ENCODE data around the gene CCDC167. TPM values are rescaled to one million over a fixed set of nuclear protein-coding genes. Genes with fewer than 3 reads are reported as not detected.

CCDC167 gene
- total RNA-seq, 1 donor from 2014 or later, result 73.3 TPM

DNA sequence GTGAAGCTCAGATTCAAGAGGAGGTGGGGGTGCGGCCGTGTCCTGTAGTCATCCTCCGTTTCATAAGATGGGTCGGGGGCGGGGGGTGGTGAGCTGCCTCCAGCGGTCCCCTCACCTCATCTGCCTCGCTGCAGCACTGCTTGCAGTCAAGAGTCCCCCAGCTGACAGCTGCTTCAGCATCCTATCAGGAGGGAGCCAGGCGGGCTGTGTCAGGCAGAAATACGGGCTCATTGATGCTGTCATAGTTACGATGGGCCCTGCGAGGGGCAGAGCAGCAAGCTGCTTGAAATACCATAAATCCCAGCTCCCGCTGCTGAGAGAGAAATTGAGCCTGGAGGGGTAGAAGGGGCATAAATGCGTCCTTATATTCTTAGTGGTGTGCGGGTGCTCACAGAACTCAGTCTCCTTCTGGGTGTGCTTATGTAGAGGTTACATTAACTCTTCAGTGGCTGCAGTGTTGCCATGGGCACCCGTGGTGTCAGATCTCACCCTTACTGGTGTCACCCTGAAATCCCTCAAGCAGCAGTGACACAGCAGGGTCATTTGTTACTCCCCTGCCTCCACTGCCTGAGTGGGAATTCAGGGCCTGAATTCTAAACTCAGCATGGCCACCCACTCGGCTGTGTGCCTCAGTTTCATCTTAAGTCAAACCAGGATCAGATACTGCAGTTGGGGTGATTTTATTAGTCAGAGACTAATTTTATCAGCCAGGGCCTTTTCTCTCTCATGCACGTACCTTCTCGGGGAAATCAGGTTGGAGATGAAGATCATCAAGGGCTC, 21.8 kb downstream of the CCDC167 start:
- intact Hi-C loops (cut with micrococcal nuclease), result no loop called here

DNA sequence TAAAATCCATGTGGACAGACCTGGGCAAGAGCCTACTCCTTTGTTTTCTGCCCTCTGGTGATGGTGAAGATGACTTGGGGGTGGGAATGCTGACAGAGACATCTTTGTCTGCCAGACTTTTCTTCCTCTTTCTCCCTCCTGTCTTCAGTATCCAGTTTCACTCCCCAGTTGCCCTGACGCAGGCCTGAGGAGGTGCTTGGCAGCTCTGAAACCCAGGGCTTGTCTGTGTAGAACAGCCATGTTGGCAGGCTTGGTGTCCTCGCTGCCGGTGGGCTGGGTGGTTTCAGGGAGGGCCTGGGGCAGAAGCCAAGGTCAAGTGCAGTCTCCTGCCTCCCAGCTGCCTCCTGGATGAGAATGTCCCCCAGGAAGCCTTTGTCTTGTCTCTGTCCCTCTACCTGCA, 22.5 kb downstream of the CCDC167 start:
- intact Hi-C loops (cut with micrococcal nuclease), result no loop called here

DNA sequence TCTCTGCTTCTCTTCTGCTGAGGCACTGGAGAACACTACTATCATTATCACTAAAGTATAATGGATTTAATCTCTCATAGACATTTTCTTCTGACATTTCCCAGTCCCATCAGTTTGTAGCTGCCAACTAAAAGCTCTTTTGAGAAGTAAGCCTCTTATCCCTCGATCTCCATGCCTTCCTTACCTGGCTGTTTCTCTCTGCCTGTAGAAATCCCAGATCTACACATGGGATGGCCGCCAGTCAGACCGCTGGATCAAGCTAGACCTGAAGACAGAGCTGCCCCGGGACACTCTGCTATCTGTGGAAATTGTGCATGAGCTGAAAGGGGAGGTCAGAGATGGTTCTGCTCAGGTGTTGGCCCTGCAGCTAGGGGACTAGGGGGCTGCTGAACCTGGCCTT, 25.4 kb downstream of the CCDC167 start:
- intact Hi-C loops (cut with micrococcal nuclease), result no loop called here

DNA sequence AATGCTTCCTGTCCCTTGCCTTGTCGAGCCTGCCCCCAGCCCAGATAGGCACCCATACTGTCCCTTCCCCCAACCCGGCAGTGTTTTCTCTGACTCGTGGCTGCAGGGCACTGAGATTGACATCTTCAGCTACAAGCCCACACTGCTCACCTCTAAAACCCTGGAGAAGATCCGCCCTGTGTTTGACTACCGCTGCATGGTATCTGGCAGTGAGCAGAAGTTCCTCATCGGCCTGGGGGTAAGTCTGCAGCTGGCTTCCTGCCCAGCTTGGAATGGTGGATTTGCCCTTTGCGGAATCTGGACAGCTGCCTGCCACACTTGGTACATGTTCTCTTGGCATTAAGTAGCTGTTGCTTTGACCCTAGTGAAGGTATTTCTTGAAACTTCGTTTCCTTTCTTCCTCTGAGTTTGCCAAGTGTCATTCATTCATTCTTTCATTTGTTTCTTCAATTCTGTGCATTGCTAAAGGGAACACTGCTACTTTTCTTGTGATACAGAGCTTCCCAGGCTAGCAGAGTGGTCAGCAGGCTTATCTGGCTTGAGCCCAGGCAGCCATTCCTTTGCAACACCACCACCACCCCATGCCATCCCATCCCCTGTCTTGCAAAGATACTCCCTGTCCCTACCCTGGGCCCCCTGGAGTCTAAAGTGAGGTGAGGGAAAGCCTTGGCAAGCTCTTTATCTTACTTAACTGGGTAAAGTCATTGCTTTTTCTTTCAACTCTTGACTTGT, 26.2 kb downstream of the CCDC167 start:
- intact Hi-C loops (cut with micrococcal nuclease), result no loop called here

DNA sequence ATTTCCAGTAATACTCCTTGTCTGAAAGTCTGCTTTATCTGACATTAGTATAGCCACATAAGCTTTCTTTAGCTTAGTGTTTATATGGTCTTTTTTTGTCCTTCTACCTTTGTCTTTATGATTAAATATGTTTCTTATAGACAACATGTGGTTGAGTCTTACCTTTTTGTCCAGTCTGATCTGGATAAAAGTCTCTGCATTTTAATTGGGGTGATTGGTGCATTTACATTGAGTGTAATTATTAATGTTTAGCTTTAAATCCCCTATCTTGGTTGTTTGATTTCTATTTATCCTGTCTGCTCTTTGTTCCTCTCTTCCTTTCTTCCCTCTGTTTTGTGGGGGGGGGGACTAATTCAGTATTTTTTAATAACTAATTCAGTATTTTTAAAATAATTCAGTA, 32.0 kb downstream of the CCDC167 start:
- intact Hi-C loops (cut with micrococcal nuclease), result no loop called here

DNA sequence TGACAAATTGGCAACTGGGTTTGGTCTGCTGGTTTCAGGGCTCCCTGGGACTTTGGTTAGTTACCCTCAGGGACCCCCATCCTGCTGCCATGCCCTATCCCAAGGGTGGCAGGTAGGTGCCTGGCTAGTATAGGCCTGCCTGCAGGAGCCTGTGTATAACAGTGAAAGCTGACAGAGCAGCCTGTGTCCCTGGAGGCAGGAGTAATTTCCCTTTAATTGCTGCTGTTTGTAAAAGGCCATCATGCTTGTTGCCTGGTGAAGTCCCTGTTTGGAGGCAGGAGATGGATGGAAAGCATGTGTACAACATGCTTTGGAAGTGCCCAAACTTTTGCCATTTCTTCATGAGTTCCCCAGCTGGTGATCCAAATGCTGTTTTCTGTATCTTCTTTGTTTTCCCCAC, 36.6 kb downstream of the CCDC167 start:
- intact Hi-C loops (cut with micrococcal nuclease), result no loop called here

DNA sequence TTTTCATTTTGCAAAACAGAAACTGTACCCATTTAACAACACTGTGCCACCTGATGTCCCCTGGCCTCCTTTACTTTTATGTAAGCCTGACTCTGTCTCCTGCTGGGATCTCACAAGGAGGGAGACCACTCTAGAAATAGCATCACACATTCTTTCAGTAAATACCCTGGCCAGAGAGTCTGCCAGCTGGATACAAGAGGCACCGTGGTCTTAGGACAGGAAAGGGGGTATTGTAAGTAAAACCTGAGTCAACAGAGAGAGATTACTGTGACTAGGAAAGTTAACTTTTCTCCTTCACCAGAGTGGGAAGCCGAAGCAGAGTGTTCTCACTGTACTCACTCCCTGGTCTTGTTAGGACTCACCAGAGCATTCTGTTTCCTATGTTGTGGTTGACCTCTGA, 38.9 kb downstream of the CCDC167 start:
- intact Hi-C loops (cut with micrococcal nuclease), result no loop called here

DNA sequence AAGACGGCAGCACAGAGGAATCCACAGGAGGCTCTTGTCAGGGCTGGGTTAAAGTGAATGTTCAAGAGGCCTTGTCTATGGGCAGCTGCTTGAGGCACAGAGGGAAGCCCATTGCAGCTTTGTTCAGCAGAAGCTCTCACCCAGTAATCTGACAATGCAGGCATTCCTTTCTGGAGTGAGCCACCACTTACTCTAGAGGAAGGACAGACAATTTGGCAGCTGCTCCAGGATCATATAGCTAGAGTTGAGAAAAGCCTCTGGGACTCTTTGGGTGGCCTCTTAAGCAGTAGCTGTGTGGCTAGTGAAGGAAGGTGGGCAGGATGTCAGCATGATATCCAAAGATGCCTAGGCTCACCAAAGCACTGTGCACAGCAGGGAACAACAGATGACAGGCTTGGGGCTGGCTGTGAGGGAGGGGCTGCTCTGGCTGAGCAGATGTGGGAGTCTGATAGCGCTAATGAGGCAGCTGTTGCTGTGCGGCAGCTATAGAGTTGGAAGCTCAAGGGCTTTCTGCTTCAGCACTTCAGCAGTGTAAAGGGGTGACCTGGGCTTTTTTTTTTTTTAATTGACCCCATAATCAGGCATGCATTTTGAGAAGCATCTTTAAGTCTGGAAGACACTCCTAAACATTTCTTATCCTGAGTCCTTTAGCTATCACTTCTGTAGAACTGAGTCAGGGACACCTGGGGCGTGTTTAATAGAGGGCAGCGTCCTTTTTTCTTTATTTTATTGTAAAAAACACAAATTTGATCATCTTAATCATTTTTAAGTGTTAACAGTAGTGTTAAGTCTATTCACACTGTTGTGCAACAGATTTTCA, 39.5 kb downstream of the CCDC167 start:
- intact Hi-C loops (cut with micrococcal nuclease), result no loop called here

DNA sequence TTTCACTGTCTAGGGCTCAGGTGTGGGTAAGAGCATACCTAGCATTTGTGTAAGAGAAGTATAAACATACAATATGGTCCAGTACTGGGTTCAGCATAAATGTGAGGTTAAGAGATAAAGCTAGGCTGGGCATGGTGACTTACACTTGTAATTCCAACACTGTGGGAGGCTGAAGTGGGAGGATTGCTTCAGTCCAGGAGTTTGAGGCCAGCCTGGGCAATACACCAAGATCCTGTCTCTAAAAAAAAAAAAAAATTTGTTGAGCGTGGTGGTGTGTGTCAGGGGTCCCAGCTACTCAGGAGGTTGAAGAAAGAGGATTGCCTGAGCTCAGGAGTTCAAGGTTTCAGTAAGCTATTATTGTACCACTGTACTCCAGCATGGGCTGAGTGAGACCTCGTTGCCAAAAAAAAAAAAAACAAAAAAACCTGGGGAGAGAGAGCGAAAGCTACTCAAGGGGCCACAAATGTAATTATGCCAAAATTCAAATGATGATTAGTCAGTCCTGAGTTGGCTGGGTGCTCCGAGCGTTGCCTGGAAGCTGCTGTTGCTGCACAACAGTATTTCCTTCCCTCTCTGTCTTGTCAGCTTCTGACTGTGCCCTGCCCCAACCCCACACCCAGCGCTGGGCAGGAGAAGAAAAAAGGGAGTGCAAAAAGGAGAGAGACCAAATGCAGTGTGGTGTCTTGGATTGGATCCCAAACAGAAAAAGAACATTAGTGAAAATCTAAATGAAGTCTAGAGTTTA, 42.7 kb downstream of the CCDC167 start:
- intact Hi-C loops (cut with micrococcal nuclease), result no loop called here

DNA sequence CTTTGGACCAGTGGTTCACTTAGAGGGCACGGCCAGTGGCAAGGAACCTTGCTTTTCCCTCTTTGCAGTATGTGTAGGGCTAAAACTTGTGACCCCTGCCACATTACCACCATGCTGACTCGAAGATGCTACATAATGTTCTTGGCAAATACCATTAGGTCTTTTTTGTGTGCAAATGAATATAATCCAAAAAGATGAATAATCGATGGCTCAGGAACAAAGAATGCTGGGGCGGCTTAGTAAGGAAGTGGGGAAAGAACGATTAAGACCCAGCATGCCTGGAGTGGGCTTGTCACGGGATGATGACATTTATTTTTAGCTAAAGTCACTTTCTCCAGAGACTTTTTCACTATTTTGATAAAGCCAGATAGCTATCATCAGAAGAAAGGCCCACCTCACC, 43.6 kb downstream of the CCDC167 start:
- intact Hi-C loops (cut with micrococcal nuclease), result no loop called here

DNA sequence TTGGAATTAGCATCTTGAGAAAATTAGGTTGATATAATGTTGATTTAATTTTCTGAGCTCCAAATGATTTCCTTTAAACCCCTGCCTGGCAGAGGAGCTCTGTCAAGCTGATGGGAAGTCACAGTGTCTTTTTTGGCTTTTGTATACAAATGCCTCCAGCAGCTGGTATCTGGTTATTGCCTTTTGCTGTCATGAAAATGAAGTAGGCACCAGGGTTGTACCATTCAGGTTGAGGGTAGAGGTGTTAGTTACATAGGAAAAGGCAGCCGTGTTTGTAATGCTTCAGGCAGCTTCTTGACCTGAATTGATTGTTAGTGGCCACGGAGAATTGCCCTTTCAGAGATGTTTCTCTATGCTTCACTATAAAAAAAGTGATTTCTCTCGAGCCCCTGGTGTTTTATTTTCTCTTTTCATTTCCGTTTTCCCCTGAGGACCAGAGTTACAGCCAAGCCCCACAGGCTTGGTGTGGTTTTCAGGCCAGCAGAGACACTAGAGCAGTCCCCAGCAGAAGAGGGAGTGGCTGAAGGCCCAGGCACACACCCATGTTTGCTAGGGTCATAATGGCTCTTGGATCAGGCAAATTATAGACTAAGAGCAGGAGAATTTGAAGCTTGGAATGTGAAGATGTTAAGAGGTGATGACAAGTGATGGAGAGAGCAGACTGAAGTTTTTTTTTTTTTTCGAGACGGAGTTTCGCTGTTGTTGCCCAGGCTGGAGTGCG, 45.1 kb downstream of the CCDC167 start:
- intact Hi-C loops (cut with micrococcal nuclease), result no loop called here

DNA sequence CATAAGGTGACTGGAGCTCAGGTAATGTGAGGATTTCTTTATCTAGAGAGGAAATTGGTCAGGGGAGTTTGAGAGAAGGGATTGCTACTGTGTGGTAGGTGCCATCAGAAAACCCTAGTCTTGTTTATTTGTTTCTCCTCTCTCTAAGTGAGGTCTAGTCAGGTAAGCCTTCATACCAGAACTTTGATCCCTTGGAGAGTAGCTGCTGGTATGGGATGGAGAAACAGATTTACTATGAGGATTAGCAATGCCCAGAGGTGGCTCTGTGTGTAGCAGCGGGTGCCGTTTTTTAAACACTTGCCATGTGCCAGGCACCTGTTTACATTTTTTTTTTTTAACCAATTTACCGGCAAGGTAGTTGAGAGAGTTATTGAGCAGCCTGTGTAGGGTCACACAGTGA, 47.2 kb downstream of the CCDC167 start:
- intact Hi-C loops (cut with micrococcal nuclease), result no loop called here

DNA sequence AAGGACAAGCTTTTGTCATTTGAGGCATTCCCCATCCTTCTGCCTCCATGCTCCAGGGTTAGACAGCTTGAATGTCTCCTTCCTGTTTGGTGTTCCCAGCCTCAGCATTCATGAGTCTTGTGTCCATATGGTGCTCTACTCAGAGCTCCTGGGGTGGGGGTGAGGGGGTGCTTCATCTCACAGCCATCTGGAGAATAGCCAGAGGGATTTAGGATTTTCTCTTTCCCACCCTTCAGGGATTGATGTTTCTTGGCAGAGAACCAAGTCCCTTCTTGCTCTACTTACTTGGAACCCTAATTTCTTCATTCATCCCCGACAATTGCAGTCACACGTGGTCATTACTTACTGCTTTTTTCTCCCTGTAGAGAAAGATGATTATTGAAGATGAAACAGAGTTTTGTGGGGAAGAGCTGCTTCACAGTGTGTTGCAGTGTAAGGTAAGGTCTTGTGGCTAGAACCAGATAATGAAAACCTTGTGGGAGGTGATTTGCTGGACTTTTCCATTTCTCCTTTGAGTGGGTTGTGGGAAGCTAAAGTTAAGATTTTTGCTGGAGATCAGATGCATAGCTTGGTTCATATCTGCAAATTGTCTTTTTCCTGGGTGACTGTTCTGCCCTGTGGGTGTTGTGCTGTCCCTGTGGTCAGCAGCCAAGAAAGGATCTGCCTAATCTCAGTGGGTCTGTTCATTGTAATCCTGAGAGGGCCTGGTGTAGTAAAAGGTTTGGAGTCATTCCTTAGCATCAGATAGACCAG, 48.1 kb downstream of the CCDC167 start:
- intact Hi-C loops (cut with micrococcal nuclease), result no loop called here

DNA sequence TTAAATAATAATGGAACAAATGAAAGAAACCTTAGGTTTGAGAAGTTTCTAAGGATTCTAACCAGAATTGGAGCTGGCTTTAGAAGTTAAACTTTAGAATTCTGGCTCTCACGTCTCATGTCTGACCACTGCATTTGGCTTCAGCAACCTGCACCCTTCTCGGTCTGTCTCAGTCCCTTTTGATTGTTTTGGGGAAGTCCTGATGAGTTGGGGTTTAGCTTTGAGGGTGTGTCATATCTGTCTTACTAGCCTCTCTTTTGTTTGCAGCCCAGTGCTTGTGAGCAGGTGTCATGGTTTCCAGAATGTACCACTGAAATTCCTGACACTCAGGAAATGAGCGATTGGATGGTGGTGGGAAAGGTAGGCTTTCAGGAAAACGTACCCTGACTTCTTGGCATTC, 49.7 kb downstream of the CCDC167 start:
- intact Hi-C loops (cut with micrococcal nuclease), result no loop called here

DNA sequence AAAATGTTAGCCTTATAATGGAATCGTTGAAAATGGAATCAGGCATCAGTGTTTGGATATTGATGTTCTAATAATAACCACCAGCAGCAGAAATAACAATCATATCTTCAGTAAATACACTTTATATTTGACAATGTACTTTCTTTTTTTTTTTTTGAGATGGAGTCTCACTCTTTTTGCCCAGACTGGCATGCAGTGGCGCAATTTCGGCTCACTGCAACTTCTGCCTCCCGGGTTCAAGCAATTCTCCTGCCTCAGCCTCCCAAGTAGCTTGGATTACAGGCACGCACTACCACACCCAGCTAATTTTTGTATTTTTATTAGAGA, 56.5 kb downstream of the CCDC167 start:
- intact Hi-C loops (cut with micrococcal nuclease), result loop anchor here (1.0 kb wide), 1 partner anchor 62 kb away; no protein-coding TSS in a partner anchor

DNA sequence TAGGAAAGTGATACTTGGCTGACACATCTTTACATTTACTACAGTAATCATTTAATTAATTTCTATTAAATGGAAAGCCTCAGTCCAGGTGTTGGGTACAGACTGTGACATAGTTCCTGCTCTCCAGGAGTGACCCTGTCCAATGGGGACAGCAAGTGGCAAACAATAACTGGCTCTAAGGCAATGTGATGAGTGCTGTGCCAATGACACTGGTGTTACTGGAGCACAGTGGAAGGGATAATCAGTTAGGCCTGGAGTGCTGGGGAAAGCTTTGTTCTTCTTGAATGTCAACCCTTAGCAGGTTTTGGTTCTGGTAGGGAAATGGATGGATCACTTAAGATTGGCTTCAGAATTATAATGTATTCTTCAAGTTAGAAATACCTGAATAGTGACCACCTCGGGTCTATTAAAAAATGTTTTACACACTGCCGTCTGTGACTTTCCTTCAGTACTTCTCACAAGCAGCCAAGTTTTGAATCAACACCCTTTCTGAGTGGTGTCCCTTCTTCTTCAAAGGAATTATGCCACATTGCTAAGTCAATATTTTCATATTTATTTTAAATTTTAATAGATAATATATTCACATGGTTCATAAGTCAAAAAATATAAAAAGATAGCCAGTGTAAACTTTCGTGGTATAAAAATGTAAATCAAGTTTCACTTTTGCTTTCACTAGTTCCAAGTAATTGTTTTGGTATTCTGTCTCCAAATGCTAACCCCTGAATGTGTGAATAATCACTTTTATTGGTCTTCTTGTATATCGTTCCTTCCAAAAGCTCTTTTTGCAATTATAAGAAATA, 57.1 kb downstream of the CCDC167 start:
- intact Hi-C loops (cut with micrococcal nuclease), result loop anchor here (1.0 kb wide), 2 partner anchors 8 to 61 kb away; no protein-coding TSS in a partner anchor

DNA sequence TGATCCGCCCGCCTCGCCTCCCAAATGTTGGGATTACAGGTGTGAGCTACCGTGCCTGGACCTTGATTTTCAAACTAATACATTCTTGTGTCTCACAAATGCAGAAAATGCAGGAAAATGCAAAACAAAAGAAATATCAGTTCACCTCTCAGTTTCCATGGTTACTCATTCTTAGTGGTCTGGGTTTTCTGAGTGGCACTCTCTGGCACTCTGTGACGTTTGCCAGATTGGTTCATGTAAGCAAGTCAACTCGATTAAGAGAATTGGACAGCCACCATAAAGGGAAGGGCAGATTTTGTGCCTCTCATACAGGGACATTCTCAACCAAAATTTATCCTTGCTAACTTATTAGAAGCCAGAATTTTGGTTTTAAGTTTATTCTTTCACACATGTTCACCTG, 58.0 kb downstream of the CCDC167 start:
- intact Hi-C loops (cut with micrococcal nuclease), result loop anchor here (1.0 kb wide), 1 partner anchor 7 kb away; no protein-coding TSS in a partner anchor

DNA sequence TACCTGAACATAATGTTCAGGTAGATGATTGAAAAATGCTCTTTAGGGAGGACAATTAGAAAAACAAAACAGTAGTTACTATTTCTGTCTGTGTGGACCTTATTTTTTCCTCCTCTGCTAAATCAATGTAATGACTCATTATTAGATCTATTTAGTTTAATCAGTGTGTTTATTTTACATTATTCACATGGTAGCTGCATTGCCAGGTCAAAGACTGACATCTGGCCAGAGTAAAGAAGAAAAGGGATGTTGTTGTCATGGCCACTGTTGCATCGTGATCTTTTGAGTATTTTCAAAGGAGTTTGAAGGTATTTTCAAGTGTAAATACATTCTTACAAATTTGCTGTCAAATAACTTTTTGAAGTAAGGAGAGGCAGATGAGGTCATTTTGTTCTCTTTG, 60.8 kb downstream of the CCDC167 start:
- intact Hi-C loops (cut with micrococcal nuclease), result loop anchor here (10.0 kb wide), 2 partner anchors 454 to 844 kb away; partner anchors contain the start of genes MTCH1 and SRSF3

DNA sequence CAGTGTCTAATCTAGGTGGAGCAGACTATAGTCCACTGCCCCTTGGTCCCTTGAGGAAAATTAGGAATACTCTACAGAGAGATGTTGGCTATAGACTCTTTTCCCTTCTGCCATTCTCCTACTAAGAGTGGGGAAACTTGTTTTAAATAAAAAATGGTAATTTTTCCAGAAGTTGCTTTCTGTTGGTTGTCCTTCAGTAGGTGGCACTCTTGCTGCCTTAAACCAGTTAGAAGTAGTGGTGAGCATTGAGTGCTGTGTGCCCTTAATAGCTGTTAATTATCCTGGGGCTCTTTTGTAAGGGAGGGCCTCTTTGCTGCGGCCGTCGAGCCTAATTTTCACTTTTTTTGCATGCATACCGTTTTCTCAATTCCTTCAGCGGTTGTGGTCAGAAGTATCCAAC, 63.9 kb downstream of the CCDC167 start:
- intact Hi-C loops (cut with micrococcal nuclease), result loop anchor here (10.0 kb wide), 2 partner anchors 451 to 841 kb away; partner anchors contain the start of genes MTCH1 and SRSF3
